Testis (tissue), 2 donors: ENCODE data around the gene FOXN3.

Source experiments
- CTCF ChIP-seq, 3 experiments: fragments of 450-650 bp in 2 of 3; fragments of 200-600 bp in 1 of 3; sonication (generic) in 1 of 3; IDR thresholded peaks; one replicate each; pipeline ENCODE4 v1.5.1; 2016 to 2019; ENCODE audit warnings: antibody characterized with exemption in 3 of 3, mild to moderate bottlenecking in 2 of 3, moderate library complexity in 1 of 3
- POLR2A ChIP-seq: fragments of 450-650 bp; IDR thresholded peaks from one replicate; pipeline ENCODE4 v1.6.1; 2017; ENCODE audit warnings: antibody characterized with exemption, mild to moderate bottlenecking, moderate library complexity

- TF ChIP-seq CTCF (IDR thresholded peaks at IDR 0.05) (no peak), POLR2A (no peak)
These were observed 28.4 kb upstream of the FOXN3 start for GRCh38 chr14:89445273-89445973.
